Uterus (tissue), 4 donors: ENCODE results near the gene KSR2. TPM values are rescaled to one million over a fixed set of nuclear protein-coding genes. Genes with fewer than 3 reads are reported as not detected.

Experiments
- DNase-seq, 2 donors: peaks; one replicate each; pipeline ENCODE4 v3.0.0-alpha.2; 2019 to 2020
- H3K27ac ChIP-seq, 2 donors: fragments of 200-600 bp; sonication (generic); 1 replicate in 1 of 2; 2 replicates in 1 of 2; pipeline ENCODE4 v1.5.1; 2016 to 2018
- H3K27me3 ChIP-seq, 2 donors: fragments of 200-600 bp; sonication (generic); one replicate each; pipeline ENCODE4 v1.5.1; 2018 to 2019; ENCODE audit warnings: control low read depth in 1 of 2
- H3K36me3 ChIP-seq, 2 donors: fragments of 200-600 bp; sonication (generic); one replicate each; pipeline ENCODE4 v1.5.1; 2019; ENCODE audit warnings: control low read depth in 1 of 2
- H3K4me1 ChIP-seq, 2 donors: fragments of 200-600 bp; sonication (generic); one replicate each; pipeline ENCODE4 v1.5.1; 2018 to 2019; ENCODE audit warnings: control low read depth in 1 of 2
- H3K4me3 ChIP-seq, 2 donors: fragments of 200-600 bp; sonication (generic); 1 replicate in 1 of 2; 2 replicates in 1 of 2; pipeline ENCODE4 v1.5.1; 2018 to 2019; ENCODE audit warnings: mild to moderate bottlenecking in 1 of 2
- H3K9me3 ChIP-seq, 2 donors: fragments of 200-600 bp; sonication (generic); one replicate each; pipeline ENCODE4 v1.5.1; 2019; ENCODE audit warnings: control low read depth in 1 of 2
- POLR2A ChIP-seq, 2 donors: fragments of 450-650 bp; IDR thresholded peaks; one replicate each; pipeline ENCODE4 v1.6.1; 2016; ENCODE audit warnings: antibody characterized with exemption in 2 of 2, mild to moderate bottlenecking in 1 of 2, moderate library complexity in 1 of 2
- intact Hi-C: fragments of 100-400 bp; cut with DNase I; formaldehyde crosslinking; loops from one replicate; pipeline ENCODE4 v1.15.1; 2023; ENCODE audit warnings: low total_unique reads
- total RNA-seq, 4 donors: library from RNA; depleted of rRNA in 3 of 4; stranded (reverse); fragments of >200 nt in 3 of 4; gene quantifications; one replicate each; pipeline versions ENCODE4 v1.1.0 to v1.2.4, GENCODE V29; 2014 to 2023
- TF ChIP-seq, protein P1 (sequence below), 4 experiments: fragments of 200-600 bp in 2 of 4; fragments of 450-650 bp in 2 of 4; sonication (generic) in 2 of 4; IDR thresholded peaks; one replicate each; pipeline ENCODE4 v1.5.1; 2016 to 2019; ENCODE audit warnings: antibody characterized with exemption in 4 of 4, mild to moderate bottlenecking in 2 of 4, moderate library complexity in 1 of 4
- donor health status: DM: yes; HTN: yes; CAD: no.

KSR2 gene
- total RNA-seq, 4 donors from 2014 or later = 0.03 to 0.28 TPM; not detected in 2

DNA sequence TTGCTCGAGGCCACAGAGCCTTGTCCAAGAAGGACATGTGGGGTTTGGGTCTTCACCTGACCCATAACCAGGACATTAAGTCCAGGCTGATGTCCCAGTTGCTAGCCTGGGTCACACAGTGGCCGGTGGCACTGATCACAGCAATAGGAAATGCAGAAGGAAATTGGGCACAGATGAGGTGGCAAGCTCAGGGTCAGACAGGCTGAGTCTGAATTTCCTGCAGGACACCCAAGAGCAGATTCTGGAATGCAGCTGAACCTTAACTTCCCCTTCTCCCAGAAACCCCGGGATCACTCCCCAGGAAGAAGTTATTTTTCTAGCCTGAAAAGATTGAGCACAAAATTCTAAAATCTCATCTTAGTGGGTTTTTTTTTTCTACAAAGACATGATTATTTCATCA, 199.9 kb downstream of the KSR2 start:
- Histone ChIP-seq H3K9me3 (no peaks in the 10 kb centered on the region), H3K36me3 (no peaks in the 10 kb centered on the region), H3K27ac (no peak overlapping the region), H3K4me3 (no peak overlapping the region), H3K27me3 (no peaks in the 10 kb centered on the region), H3K4me1 (no peaks in the 10 kb centered on the region)
- TF ChIP-seq, protein P1, sequence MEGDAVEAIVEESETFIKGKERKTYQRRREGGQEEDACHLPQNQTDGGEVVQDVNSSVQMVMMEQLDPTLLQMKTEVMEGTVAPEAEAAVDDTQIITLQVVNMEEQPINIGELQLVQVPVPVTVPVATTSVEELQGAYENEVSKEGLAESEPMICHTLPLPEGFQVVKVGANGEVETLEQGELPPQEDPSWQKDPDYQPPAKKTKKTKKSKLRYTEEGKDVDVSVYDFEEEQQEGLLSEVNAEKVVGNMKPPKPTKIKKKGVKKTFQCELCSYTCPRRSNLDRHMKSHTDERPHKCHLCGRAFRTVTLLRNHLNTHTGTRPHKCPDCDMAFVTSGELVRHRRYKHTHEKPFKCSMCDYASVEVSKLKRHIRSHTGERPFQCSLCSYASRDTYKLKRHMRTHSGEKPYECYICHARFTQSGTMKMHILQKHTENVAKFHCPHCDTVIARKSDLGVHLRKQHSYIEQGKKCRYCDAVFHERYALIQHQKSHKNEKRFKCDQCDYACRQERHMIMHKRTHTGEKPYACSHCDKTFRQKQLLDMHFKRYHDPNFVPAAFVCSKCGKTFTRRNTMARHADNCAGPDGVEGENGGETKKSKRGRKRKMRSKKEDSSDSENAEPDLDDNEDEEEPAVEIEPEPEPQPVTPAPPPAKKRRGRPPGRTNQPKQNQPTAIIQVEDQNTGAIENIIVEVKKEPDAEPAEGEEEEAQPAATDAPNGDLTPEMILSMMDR (IDR thresholded peaks at IDR 0.05) = no peak
- no peak for TF ChIP-seq POLR2A (IDR thresholded peaks at IDR 0.05)
- no peak for DNase-seq
- intact Hi-C loops = no loop called here

DNA sequence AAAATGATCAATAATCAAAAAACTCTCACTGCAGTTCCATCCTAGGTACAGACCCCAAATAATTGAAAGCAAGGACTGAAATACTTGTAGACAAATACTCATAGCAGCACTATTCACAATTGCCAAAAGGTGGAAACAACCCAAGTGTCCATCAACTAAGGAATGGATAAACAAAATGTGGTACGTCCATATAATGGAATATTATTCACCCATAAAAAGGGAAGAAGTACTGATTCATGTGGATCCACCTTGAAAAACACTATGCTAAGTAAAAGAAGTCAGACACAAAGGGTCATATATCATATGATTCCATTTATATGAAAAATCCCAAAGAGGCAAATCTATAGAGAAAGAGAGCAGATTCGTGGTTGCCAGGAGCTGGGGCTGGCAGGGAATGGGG, 202.8 kb downstream of the KSR2 start:
- DNase-seq = no peak
- Histone ChIP-seq H3K9me3 (no peaks in the 10 kb centered on the region), H3K27ac (no peak overlapping the region), H3K4me1 (no peaks in the 10 kb centered on the region), H3K4me3 (no peak overlapping the region), H3K27me3 (no peaks in the 10 kb centered on the region), H3K36me3 (no peaks in the 10 kb centered on the region)
- TF ChIP-seq, protein P1 (IDR thresholded peaks at IDR 0.05) = no peak
- TF ChIP-seq POLR2A (IDR thresholded peaks at IDR 0.05) = no peak
- intact Hi-C loops = no loop called here

DNA sequence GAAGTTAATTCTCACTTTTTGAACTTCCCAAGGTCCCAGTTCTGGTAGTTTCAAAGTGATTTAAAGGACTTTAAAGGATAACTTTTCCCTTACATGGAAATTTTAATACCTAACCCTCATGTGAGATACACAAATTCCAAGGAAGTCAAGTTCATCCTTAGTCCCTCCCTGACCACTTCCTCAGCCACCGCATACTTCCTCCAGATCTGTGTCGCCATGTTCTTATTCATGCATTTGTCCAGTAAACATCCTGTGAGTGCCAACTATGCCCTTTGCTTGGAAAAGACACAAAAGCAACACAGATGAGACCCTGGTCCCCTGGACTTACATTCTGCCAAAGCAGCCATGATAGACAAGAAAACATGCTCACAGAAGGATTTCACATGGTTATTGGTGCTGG, 206.6 kb downstream of the KSR2 start:
- Histone ChIP-seq H3K4me1 (no peaks in the 10 kb centered on the region), H3K9me3 (no peaks in the 10 kb centered on the region), H3K4me3 (no peak overlapping the region), H3K27ac (no peak overlapping the region), H3K27me3 (no peaks in the 10 kb centered on the region), H3K36me3 (no peaks in the 10 kb centered on the region)
- DNase-seq = no peak
- intact Hi-C loops = no loop called here
- no peak for TF ChIP-seq POLR2A (IDR thresholded peaks at IDR 0.05)
- TF ChIP-seq, protein P1 (IDR thresholded peaks at IDR 0.05) = no peak

DNA sequence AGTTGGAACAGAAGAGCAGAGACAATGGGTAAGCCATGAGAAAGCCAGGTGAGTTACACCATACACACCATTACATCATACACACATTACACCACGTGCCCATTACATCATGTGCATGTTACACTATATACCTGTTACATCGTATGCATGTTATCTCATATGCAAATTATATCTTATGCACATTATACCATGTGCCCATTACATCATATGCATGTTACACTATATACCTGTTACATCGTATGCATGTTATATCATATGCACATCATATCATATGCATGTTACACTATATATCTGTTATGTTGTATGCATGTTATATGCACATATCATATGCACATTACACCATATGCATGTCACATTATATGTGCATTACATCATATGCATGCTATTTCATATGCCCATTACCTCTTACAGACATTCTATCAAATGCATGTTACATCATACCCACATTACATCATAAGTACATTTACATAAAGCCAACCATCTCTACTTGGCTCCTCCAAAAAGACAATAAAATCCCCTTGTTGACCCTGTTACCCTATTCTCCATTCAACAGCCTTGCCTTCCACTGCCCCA, 207.2 kb downstream of the KSR2 start:
- no peaks in the 10 kb centered on the region for H3K4me1 ChIP-seq
- no peaks in the 10 kb centered on the region for H3K27me3 ChIP-seq
- no peak for DNase-seq
- no peaks in the 10 kb centered on the region for H3K9me3 ChIP-seq
- H3K27ac ChIP-seq = no peak overlapping the region
- H3K4me3 ChIP-seq = no peak overlapping the region
- TF ChIP-seq, protein P1 (IDR thresholded peaks at IDR 0.05) = no peak
- no peak for TF ChIP-seq POLR2A (IDR thresholded peaks at IDR 0.05)
- intact Hi-C loops = no loop called here
- H3K36me3 ChIP-seq = no peaks in the 10 kb centered on the region

DNA sequence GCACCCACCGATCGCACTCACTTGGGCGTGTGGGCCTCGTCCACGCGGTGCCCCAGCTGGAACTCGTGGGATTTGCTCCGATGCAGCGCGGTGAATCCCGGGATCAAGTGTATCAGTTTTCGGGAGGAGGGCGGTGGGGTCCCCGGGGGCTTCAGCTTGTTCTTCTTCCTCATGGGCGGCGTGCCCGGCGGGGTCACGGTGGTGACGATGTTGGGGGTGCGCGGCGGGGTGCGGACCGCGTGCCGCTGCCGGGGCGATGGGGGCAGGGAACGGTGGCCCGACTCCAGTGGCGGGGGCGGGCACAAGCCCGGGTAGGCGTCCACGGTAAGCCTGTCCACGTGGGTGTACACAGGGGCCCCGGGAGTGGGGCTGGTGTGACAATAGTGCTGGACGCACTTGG, 207.8 kb downstream of the KSR2 start:
- H3K27ac ChIP-seq = no peak overlapping the region
- DNase-seq = no peak
- no peak for TF ChIP-seq POLR2A (IDR thresholded peaks at IDR 0.05)
- TF ChIP-seq, protein P1 (IDR thresholded peaks at IDR 0.05) = no peak
- intact Hi-C loops = no loop called here
- H3K4me1 ChIP-seq = no peaks in the 10 kb centered on the region
- H3K4me3 ChIP-seq = no peak overlapping the region
- H3K27me3 ChIP-seq = no peaks in the 10 kb centered on the region
- no peaks in the 10 kb centered on the region for H3K36me3 ChIP-seq
- no peaks in the 10 kb centered on the region for H3K9me3 ChIP-seq
